ENCODE measurements around the gene ATP6V0C.
"Not testable (repeated sequence)": the region's sequence is repeated elsewhere in the genome, so short reads cannot be mapped to it uniquely, and the experiment has no call there.

ATP6V0C gene

GRCh38 chr16:2473999-2474876 lies 39.5 kb upstream of the ATP6V0C start:
- DNase-seq (ENCODE audit: low read depth, low spot score), result no peak
- H3K27ac ChIP-seq, result peak overlapping the region; percentile 45

- peak within 1 kb of the TSS; percentile 45 for H3K27ac ChIP-seq
- no peak for DNase-seq (ENCODE audit: low read depth, low spot score)
Observed at GRCh38 chr16:2474877-2475412, 38.8 kb upstream of the ATP6V0C start, which contains the start of gene TBC1D24. Gene TBC1D24 (plus strand): TSS chr16:2475127. CDS start chr16:2496149, 21,022 bp downstream.

GRCh38 chr16:2475413-2476344 lies 38.1 kb upstream of the ATP6V0C start:
- DNase-seq (ENCODE audit: low read depth, low spot score), result no peak
- H3K27ac ChIP-seq, result no peak overlapping the region

- no peak for DNase-seq (ENCODE audit: low read depth, low spot score)
- no peak overlapping the region for H3K27ac ChIP-seq
Observed at GRCh38 chr16:2476345-2476720, 37.4 kb upstream of the ATP6V0C start.

- H3K27ac ChIP-seq, result no peak overlapping the region
- DNase-seq (ENCODE audit: low read depth, low spot score), result no peak
Observed at GRCh38 chr16:2476741-2477140, 37.0 kb upstream of the ATP6V0C start.

- DNase-seq (ENCODE audit: low read depth, low spot score), result no peak
- H3K27ac ChIP-seq, result no peak overlapping the region
Observed at GRCh38 chr16:2477327-2477726, 36.4 kb upstream of the ATP6V0C start.

GRCh38 chr16:2478279-2478678 lies 35.5 kb upstream of the ATP6V0C start:
- DNase-seq (ENCODE audit: low read depth, low spot score), result no peak

GRCh38 chr16:2479996-2480395 lies 33.8 kb upstream of the ATP6V0C start:
- not testable (repeated sequence) for DNase-seq (ENCODE audit: low read depth, low spot score); H3K27ac ChIP-seq

More at GRCh38 chr16:2478279-2478678, 35.5 kb upstream of the ATP6V0C start:
- H3K27ac ChIP-seq, result no peak overlapping the region

GRCh38 chr16:2480948-2481347 lies 32.8 kb upstream of the ATP6V0C start:
- no peak overlapping the region for H3K27ac ChIP-seq
- DNase-seq (ENCODE audit: low read depth, low spot score), result no peak

GRCh38 chr16:2481676-2482075 lies 32.1 kb upstream of the ATP6V0C start:
- no peak for DNase-seq (ENCODE audit: low read depth, low spot score)
- no peak overlapping the region for H3K27ac ChIP-seq

GRCh38 chr16:2482249-2482648 lies 31.5 kb upstream of the ATP6V0C start:
- no peak overlapping the region for H3K27ac ChIP-seq
- DNase-seq (ENCODE audit: low read depth, low spot score), result no peak

- H3K27ac ChIP-seq, result no peak overlapping the region
- DNase-seq (ENCODE audit: low read depth, low spot score), result no peak
Observed at GRCh38 chr16:2482708-2483534, 30.8 kb upstream of the ATP6V0C start.

GRCh38 chr16:2483939-2484897 lies 29.5 kb upstream of the ATP6V0C start:
- DNase-seq (ENCODE audit: low read depth, low spot score), result no peak
- no peak overlapping the region for H3K27ac ChIP-seq

GRCh38 chr16:2484898-2485508 lies 28.7 kb upstream of the ATP6V0C start:
- DNase-seq (ENCODE audit: low read depth, low spot score), result no peak
- H3K27ac ChIP-seq, result no peak overlapping the region

- no peak for DNase-seq (ENCODE audit: low read depth, low spot score)
- no peak overlapping the region for H3K27ac ChIP-seq
Observed at GRCh38 chr16:2485811-2486507, 27.8 kb upstream of the ATP6V0C start.

GRCh38 chr16:2486645-2487516 lies 26.9 kb upstream of the ATP6V0C start:
- no peak for DNase-seq (ENCODE audit: low read depth, low spot score)
- no peak overlapping the region for H3K27ac ChIP-seq

GRCh38 chr16:2487517-2487842 lies 26.3 kb upstream of the ATP6V0C start:
- no peak for DNase-seq (ENCODE audit: low read depth, low spot score)
- H3K27ac ChIP-seq, result no peak overlapping the region
